ENCODE data around the gene LCE6A. TPM values are rescaled to one million over a fixed set of nuclear protein-coding genes. Genes with fewer than 3 reads are reported as not detected.

Gene LCE6A
- total and polyA plus RNA-seq, 2 experiments from 2014 or later: not detected

DNA sequence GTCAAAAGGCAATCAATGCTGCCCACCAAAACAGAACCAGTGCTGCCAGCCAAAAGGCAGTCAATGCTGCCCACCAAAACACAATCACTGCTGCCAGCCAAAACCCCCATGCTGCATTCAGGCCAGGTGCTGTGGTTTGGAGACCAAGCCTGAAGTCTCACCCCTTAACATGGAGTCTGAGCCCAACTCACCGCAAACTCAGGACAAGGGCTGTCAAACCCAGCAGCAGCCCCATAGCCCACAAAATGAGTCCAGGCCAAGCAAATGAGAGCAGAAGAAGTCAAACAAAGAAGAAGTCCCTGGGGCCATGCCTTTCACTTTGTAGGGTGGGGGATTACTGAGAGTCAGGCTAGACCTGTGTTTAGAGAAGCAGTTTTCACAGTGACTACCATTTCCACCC, 41.9 kb downstream of the LCE6A start:
- Histone ChIP-seq H3K4me2 (no peak overlapping the region), H3K9me2 (replicated peaks; ENCODE audit: insufficient read depth) (no peaks in the 10 kb centered on the region), H3K9me3 (ENCODE audit: low read depth) (no peaks in the 10 kb centered on the region), H2AFZ (no peak overlapping the region), H3K4me3 (no peak overlapping the region), H3K27me3 (no peaks in the 10 kb centered on the region), H3K27ac (no peak overlapping the region), H3K4me1 (ENCODE audit: insufficient read depth) (no peaks in the 10 kb centered on the region), H3K79me2 (no peaks in the 10 kb centered on the region), H4K20me1 (ENCODE audit: insufficient read depth, poor library complexity, severe bottlenecking) (no peaks in the 10 kb centered on the region), H3K36me3 (replicated peaks; ENCODE audit: insufficient read depth, low read depth) (no peaks in the 10 kb centered on the region)
- TF ChIP-seq EZH2 (IDR thresholded peaks at IDR 0.05; ENCODE audit: borderline replicate concordance) (no peak), EZH2phosphoT487 (IDR thresholded peaks at IDR 0.05; ENCODE audit: low read depth, severe bottlenecking, unreplicated experiment) (no peak)
- TF ChIP-seq, protein P1, sequence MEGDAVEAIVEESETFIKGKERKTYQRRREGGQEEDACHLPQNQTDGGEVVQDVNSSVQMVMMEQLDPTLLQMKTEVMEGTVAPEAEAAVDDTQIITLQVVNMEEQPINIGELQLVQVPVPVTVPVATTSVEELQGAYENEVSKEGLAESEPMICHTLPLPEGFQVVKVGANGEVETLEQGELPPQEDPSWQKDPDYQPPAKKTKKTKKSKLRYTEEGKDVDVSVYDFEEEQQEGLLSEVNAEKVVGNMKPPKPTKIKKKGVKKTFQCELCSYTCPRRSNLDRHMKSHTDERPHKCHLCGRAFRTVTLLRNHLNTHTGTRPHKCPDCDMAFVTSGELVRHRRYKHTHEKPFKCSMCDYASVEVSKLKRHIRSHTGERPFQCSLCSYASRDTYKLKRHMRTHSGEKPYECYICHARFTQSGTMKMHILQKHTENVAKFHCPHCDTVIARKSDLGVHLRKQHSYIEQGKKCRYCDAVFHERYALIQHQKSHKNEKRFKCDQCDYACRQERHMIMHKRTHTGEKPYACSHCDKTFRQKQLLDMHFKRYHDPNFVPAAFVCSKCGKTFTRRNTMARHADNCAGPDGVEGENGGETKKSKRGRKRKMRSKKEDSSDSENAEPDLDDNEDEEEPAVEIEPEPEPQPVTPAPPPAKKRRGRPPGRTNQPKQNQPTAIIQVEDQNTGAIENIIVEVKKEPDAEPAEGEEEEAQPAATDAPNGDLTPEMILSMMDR (IDR thresholded peaks at IDR 0.05; ENCODE audit: poor library complexity): no peak
- DNase-seq (ENCODE audit: low spot score): no peak
- 100% methylated on average over 1 of the region's 1 CpG for WGBS (ENCODE audit: low lambda C conversion rate, missing lambda C conversion rate)

DNA sequence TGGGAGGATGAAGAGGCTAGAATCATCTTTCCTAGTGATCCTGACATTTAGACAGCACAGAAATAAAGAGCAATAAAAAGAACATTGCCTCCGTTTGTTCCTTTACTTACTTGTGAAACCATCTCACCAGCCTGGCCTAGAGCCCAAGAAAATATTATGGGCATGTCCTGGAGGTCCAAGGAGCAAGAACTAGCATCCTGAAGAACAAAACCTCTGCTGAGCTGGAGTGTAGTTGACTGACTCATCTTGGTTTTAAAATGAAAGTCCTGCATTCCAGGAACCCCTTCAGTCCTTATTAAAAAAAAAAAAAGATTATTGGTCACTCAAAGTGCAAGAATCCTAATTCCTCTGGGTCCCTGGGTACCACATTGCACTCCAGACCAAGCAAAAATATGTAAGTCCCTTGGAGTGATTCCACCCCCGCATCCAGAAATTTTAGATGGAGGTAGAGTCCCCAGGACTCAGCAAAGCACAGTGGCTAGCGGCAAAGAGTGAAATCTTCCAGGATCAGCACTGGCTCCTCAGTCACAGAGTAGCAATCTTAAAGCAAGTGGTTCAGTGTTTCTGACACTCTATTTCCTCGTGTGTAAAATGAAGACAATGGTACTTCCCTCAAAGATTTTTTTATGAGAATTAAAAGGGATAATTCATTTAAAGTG, 42.4 kb downstream of the LCE6A start:
- no peaks in the 10 kb centered on the region for H3K27me3 ChIP-seq
- DNase-seq (ENCODE audit: low spot score): no peak
- H3K4me1 ChIP-seq (ENCODE audit: insufficient read depth): no peaks in the 10 kb centered on the region
- no peaks in the 10 kb centered on the region for H4K20me1 ChIP-seq (ENCODE audit: insufficient read depth, poor library complexity, severe bottlenecking)
- no peak overlapping the region for H3K4me3 ChIP-seq
- TF ChIP-seq, protein P1 (IDR thresholded peaks at IDR 0.05; ENCODE audit: poor library complexity): no peak
- TF ChIP-seq EZH2phosphoT487 (IDR thresholded peaks at IDR 0.05; ENCODE audit: low read depth, severe bottlenecking, unreplicated experiment) (no peak), EZH2 (IDR thresholded peaks at IDR 0.05; ENCODE audit: borderline replicate concordance) (no peak)
- H3K27ac ChIP-seq: no peak overlapping the region
- H3K4me2 ChIP-seq: no peak overlapping the region
- H3K9me2 ChIP-seq (replicated peaks; ENCODE audit: insufficient read depth): no peaks in the 10 kb centered on the region
- H3K79me2 ChIP-seq: no peaks in the 10 kb centered on the region
- H3K36me3 ChIP-seq (replicated peaks; ENCODE audit: insufficient read depth, low read depth): no peaks in the 10 kb centered on the region
- H2AFZ ChIP-seq: no peak overlapping the region
- 34% methylated on average over 4 of the region's 4 CpGs for WGBS (ENCODE audit: low lambda C conversion rate, missing lambda C conversion rate)
- H3K9me3 ChIP-seq (ENCODE audit: low read depth): no peaks in the 10 kb centered on the region

DNA sequence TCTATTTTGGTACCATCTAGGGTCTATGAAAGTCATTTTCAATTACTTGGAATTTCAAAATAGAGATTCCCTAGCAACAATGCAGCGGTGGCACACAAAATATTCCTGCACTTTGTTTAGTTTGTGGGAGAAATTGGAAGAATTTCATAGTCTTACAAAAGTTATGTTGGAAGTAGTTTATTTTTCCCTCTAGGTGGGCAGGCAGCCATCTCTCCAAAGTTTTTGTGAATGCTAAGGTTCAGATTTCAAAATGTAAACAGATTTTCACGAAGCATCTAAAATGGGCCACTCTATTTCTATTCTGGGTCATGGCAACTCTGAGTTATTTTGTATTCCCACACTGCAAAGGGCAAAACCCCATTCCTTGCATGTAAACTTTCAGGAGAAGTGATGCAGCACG, 43.4 kb downstream of the LCE6A start:
- no peak overlapping the region for H3K4me2 ChIP-seq
- H3K36me3 ChIP-seq (replicated peaks; ENCODE audit: insufficient read depth, low read depth): no peaks in the 10 kb centered on the region
- H3K4me1 ChIP-seq (ENCODE audit: insufficient read depth): no peaks in the 10 kb centered on the region
- no peaks in the 10 kb centered on the region for H4K20me1 ChIP-seq (ENCODE audit: insufficient read depth, poor library complexity, severe bottlenecking)
- H3K4me3 ChIP-seq: no peak overlapping the region
- no peak overlapping the region for H2AFZ ChIP-seq
- H3K9me3 ChIP-seq (ENCODE audit: low read depth): no peaks in the 10 kb centered on the region
- TF ChIP-seq EZH2 (IDR thresholded peaks at IDR 0.05; ENCODE audit: borderline replicate concordance): no peak
- TF ChIP-seq EZH2phosphoT487 (IDR thresholded peaks at IDR 0.05; ENCODE audit: low read depth, severe bottlenecking, unreplicated experiment): no peak
- TF ChIP-seq, protein P1 (IDR thresholded peaks at IDR 0.05; ENCODE audit: poor library complexity): no peak
- WGBS (ENCODE audit: low lambda C conversion rate, missing lambda C conversion rate): 24% methylated on average over 3 of the region's 3 CpGs
- no peaks in the 10 kb centered on the region for H3K27me3 ChIP-seq
- DNase-seq (ENCODE audit: low spot score): no peak
- no peak overlapping the region for H3K27ac ChIP-seq
- H3K9me2 ChIP-seq (replicated peaks; ENCODE audit: insufficient read depth): no peaks in the 10 kb centered on the region
- no peaks in the 10 kb centered on the region for H3K79me2 ChIP-seq
